ENCODE measurements around the gene ANKRD53.
A peak's percentile ranks its signal among the peaks of the same experiment; 100 is the strongest.
"Not testable (repeated sequence)": the region's sequence is repeated elsewhere in the genome, so short reads cannot be mapped to it uniquely, and the experiment has no call there.

ANKRD53 gene

GRCh38 chr2:70995426-70995729 is 16.9 kb downstream of the ANKRD53 start:
- Histone ChIP-seq H3K36me3 (replicated peaks in 1 of 2; ENCODE audit: control insufficient read depth in 2 of 2, insufficient read depth in 2 of 2, low read length in 2 of 2) (peaks cover 7 to 20% of the 10 kb centered on the region in 2 donors), H3K9me3 (replicated peaks in 1 of 2; ENCODE audit: control insufficient read depth in 2 of 2, insufficient read depth in 1 of 2, low read depth in 1 of 2, low read length in 2 of 2) (no peaks in the 10 kb centered on the region), H2BK5ac (ENCODE audit: low read length) (no peak overlapping the region), H3K4me1 (ENCODE audit: control insufficient read depth in 2 of 2, insufficient read depth in 1 of 2, low read depth in 1 of 2, low read length in 2 of 2) (peaks cover 3 to 10% of the 10 kb centered on the region in 2 donors), H2AK5ac (ENCODE audit: low read depth, low read length) (peak overlapping the region; percentile 14), H3K18ac (ENCODE audit: low read length) (peak overlapping the region; percentile 81), H2BK120ac (ENCODE audit: low read depth, low read length) (peak overlapping the region; percentile 1), H3K27me3 (ENCODE audit: control insufficient read depth in 3 of 3, insufficient read depth in 3 of 3, low read depth in 1 of 3, low read length in 3 of 3) (peaks cover 0 to 3% (median 0%) of the 10 kb centered on the region in 3 experiments), H3K14ac (ENCODE audit: low read length) (no peak overlapping the region), H2BK12ac (ENCODE audit: low read length) (no peak overlapping the region), H2BK15ac (ENCODE audit: low read length) (no peak overlapping the region), H3K27ac (replicated peaks; ENCODE audit: low read length) (no peak overlapping the region), H4K8ac (ENCODE audit: low read depth, low read length) (no peak overlapping the region), H3K79me1 (ENCODE audit: low read depth, low read length) (peaks cover 12% of the 10 kb centered on the region), H3K4ac (ENCODE audit: low read length) (no peak overlapping the region), H3K9ac (ENCODE audit: low read depth, low read length, poor library complexity) (no peak overlapping the region), H4K91ac (ENCODE audit: low read depth, low read length, poor library complexity) (no peak overlapping the region), H3K4me3 (ENCODE audit: low read length in 2 of 2) (peak overlapping the region; percentile 83 to 86), H3K23ac (ENCODE audit: low read depth, low read length, poor library complexity) (no peak overlapping the region), H3K4me2 (ENCODE audit: insufficient read depth, low read length, poor library complexity, severe bottlenecking) (peak overlapping the region; percentile 96), H2AFZ (ENCODE audit: low read length) (peak overlapping the region; percentile 97)
- no CpG with 5 or more reads among the region's 11 CpGs for WGBS, 2 donors (ENCODE audit: extremely low coverage in 2 of 2, insufficient read length in 2 of 2, insufficient replicate concordance in 1 of 2)
- DNase-seq (ENCODE audit: low spot score), result peak; percentile 21

GRCh38 chr2:70998885-70999284 is 20.5 kb downstream of the ANKRD53 start:
- not testable (repeated sequence) for H2AFZ ChIP-seq (ENCODE audit: low read length); H3K14ac ChIP-seq (ENCODE audit: low read length); H3K9me3 ChIP-seq (replicated peaks in 1 of 2; ENCODE audit: control insufficient read depth in 2 of 2, insufficient read depth in 1 of 2, low read depth in 1 of 2, low read length in 2 of 2); H3K27me3 ChIP-seq (ENCODE audit: control insufficient read depth in 3 of 3, insufficient read depth in 3 of 3, low read depth in 1 of 3, low read length in 3 of 3); H3K4me3 ChIP-seq (ENCODE audit: low read length in 2 of 2); H3K23ac ChIP-seq (ENCODE audit: low read depth, low read length, poor library complexity); H2BK120ac ChIP-seq (ENCODE audit: low read depth, low read length); H3K79me1 ChIP-seq (ENCODE audit: low read depth, low read length); H3K4ac ChIP-seq (ENCODE audit: low read length); H3K4me2 ChIP-seq (ENCODE audit: insufficient read depth, low read length, poor library complexity, severe bottlenecking); H2BK5ac ChIP-seq (ENCODE audit: low read length); DNase-seq (ENCODE audit: low spot score); H2BK12ac ChIP-seq (ENCODE audit: low read length); H3K36me3 ChIP-seq (replicated peaks in 1 of 2; ENCODE audit: control insufficient read depth in 2 of 2, insufficient read depth in 2 of 2, low read length in 2 of 2); H4K8ac ChIP-seq (ENCODE audit: low read depth, low read length); H4K91ac ChIP-seq (ENCODE audit: low read depth, low read length, poor library complexity); H3K18ac ChIP-seq (ENCODE audit: low read length); H2AK5ac ChIP-seq (ENCODE audit: low read depth, low read length); H3K27ac ChIP-seq (replicated peaks; ENCODE audit: low read length); H2BK15ac ChIP-seq (ENCODE audit: low read length); H3K9ac ChIP-seq (ENCODE audit: low read depth, low read length, poor library complexity)
- H3K4me1 ChIP-seq (ENCODE audit: control insufficient read depth in 2 of 2, insufficient read depth in 1 of 2, low read depth in 1 of 2, low read length in 2 of 2), result peaks cover 15% of the 10 kb centered on the region in 2 donors
- WGBS, 2 donors (ENCODE audit: extremely low coverage in 2 of 2, insufficient read length in 2 of 2, insufficient replicate concordance in 1 of 2), result no CpG with 5 or more reads among the region's 4 CpGs

- Histone ChIP-seq H3K27me3 (ENCODE audit: control insufficient read depth in 3 of 3, insufficient read depth in 3 of 3, low read depth in 1 of 3, low read length in 3 of 3) (peaks cover 0 to 6% (median 0%) of the 10 kb centered on the region in 3 experiments), H3K14ac (ENCODE audit: low read length) (no peak overlapping the region)
- DNase-seq (ENCODE audit: low spot score), result no peak
Measured at GRCh38 chr2:70999362-70999761, 20.9 kb downstream of the ANKRD53 start.

GRCh38 chr2:70999931-71000330 is 21.5 kb downstream of the ANKRD53 start:
- H2BK5ac ChIP-seq (ENCODE audit: low read length); H3K23ac ChIP-seq (ENCODE audit: low read depth, low read length, poor library complexity); H3K14ac ChIP-seq (ENCODE audit: low read length); H4K91ac ChIP-seq (ENCODE audit: low read depth, low read length, poor library complexity); H2AK5ac ChIP-seq (ENCODE audit: low read depth, low read length); H3K27me3 ChIP-seq (ENCODE audit: control insufficient read depth in 3 of 3, insufficient read depth in 3 of 3, low read depth in 1 of 3, low read length in 3 of 3); H2BK12ac ChIP-seq (ENCODE audit: low read length); H3K36me3 ChIP-seq (replicated peaks in 1 of 2; ENCODE audit: control insufficient read depth in 2 of 2, insufficient read depth in 2 of 2, low read length in 2 of 2); H2BK15ac ChIP-seq (ENCODE audit: low read length); H2AFZ ChIP-seq (ENCODE audit: low read length); H3K9me3 ChIP-seq (replicated peaks in 1 of 2; ENCODE audit: control insufficient read depth in 2 of 2, insufficient read depth in 1 of 2, low read depth in 1 of 2, low read length in 2 of 2); H4K8ac ChIP-seq (ENCODE audit: low read depth, low read length); H2BK120ac ChIP-seq (ENCODE audit: low read depth, low read length); H3K18ac ChIP-seq (ENCODE audit: low read length); H3K9ac ChIP-seq (ENCODE audit: low read depth, low read length, poor library complexity); H3K4ac ChIP-seq (ENCODE audit: low read length); H3K4me2 ChIP-seq (ENCODE audit: insufficient read depth, low read length, poor library complexity, severe bottlenecking); DNase-seq (ENCODE audit: low spot score); H3K27ac ChIP-seq (replicated peaks; ENCODE audit: low read length); H3K79me1 ChIP-seq (ENCODE audit: low read depth, low read length); H3K4me3 ChIP-seq (ENCODE audit: low read length in 2 of 2): not testable (repeated sequence)
- H3K4me1 ChIP-seq (ENCODE audit: control insufficient read depth in 2 of 2, insufficient read depth in 1 of 2, low read depth in 1 of 2, low read length in 2 of 2), result peaks cover 12 to 15% of the 10 kb centered on the region in 2 donors
- no CpG with 5 or more reads among the region's 10 CpGs for WGBS, 2 donors (ENCODE audit: extremely low coverage in 2 of 2, insufficient read length in 2 of 2, insufficient replicate concordance in 1 of 2)

More at GRCh38 chr2:70999362-70999761, 20.9 kb downstream of the ANKRD53 start:
- no peak overlapping the region for H3K4ac ChIP-seq (ENCODE audit: low read length)
- H3K27ac ChIP-seq (replicated peaks; ENCODE audit: low read length), result no peak overlapping the region
- no peak overlapping the region for H2BK12ac ChIP-seq (ENCODE audit: low read length)
- no peak overlapping the region for H2BK120ac ChIP-seq (ENCODE audit: low read depth, low read length)
- H3K9me3 ChIP-seq (replicated peaks in 1 of 2; ENCODE audit: control insufficient read depth in 2 of 2, insufficient read depth in 1 of 2, low read depth in 1 of 2, low read length in 2 of 2), result no peaks in the 10 kb centered on the region
- no peak overlapping the region for H3K4me2 ChIP-seq (ENCODE audit: insufficient read depth, low read length, poor library complexity, severe bottlenecking)
- peaks cover 2% of the 10 kb centered on the region for H3K79me1 ChIP-seq (ENCODE audit: low read depth, low read length)
- H3K4me3 ChIP-seq (ENCODE audit: low read length in 2 of 2), result no peak overlapping the region
- no peak overlapping the region for H3K18ac ChIP-seq (ENCODE audit: low read length)
- no peak overlapping the region for H3K9ac ChIP-seq (ENCODE audit: low read depth, low read length, poor library complexity)
- peaks cover 12 to 15% of the 10 kb centered on the region in 2 donors for H3K4me1 ChIP-seq (ENCODE audit: control insufficient read depth in 2 of 2, insufficient read depth in 1 of 2, low read depth in 1 of 2, low read length in 2 of 2)
- H2BK5ac ChIP-seq (ENCODE audit: low read length), result no peak overlapping the region
- no peak overlapping the region for H4K8ac ChIP-seq (ENCODE audit: low read depth, low read length)
- H3K36me3 ChIP-seq (replicated peaks in 1 of 2; ENCODE audit: control insufficient read depth in 2 of 2, insufficient read depth in 2 of 2, low read length in 2 of 2), result no peaks in the 10 kb centered on the region
- no CpG with 5 or more reads among the region's 2 CpGs for WGBS, 2 donors (ENCODE audit: extremely low coverage in 2 of 2, insufficient read length in 2 of 2, insufficient replicate concordance in 1 of 2)
- H4K91ac ChIP-seq (ENCODE audit: low read depth, low read length, poor library complexity), result no peak overlapping the region
- H3K23ac ChIP-seq (ENCODE audit: low read depth, low read length, poor library complexity), result no peak overlapping the region
- H2AFZ ChIP-seq (ENCODE audit: low read length), result no peak overlapping the region
- no peak overlapping the region for H2AK5ac ChIP-seq (ENCODE audit: low read depth, low read length)
- no peak overlapping the region for H2BK15ac ChIP-seq (ENCODE audit: low read length)

Data from neuronal stem cell (in vitro differentiated cells).